ENCODE measurements around the gene NDE1. TPM values are rescaled to one million over a fixed set of nuclear protein-coding genes. Genes with fewer than 3 reads are reported as not detected.

NDE1 gene
- total and polyA plus RNA-seq, 9 of the 15 experiments (the other 6 are each of a cell fraction or from before 2014, with no cell fraction given), result 3.1 to 59.9 (median 30.0) TPM

DNA sequence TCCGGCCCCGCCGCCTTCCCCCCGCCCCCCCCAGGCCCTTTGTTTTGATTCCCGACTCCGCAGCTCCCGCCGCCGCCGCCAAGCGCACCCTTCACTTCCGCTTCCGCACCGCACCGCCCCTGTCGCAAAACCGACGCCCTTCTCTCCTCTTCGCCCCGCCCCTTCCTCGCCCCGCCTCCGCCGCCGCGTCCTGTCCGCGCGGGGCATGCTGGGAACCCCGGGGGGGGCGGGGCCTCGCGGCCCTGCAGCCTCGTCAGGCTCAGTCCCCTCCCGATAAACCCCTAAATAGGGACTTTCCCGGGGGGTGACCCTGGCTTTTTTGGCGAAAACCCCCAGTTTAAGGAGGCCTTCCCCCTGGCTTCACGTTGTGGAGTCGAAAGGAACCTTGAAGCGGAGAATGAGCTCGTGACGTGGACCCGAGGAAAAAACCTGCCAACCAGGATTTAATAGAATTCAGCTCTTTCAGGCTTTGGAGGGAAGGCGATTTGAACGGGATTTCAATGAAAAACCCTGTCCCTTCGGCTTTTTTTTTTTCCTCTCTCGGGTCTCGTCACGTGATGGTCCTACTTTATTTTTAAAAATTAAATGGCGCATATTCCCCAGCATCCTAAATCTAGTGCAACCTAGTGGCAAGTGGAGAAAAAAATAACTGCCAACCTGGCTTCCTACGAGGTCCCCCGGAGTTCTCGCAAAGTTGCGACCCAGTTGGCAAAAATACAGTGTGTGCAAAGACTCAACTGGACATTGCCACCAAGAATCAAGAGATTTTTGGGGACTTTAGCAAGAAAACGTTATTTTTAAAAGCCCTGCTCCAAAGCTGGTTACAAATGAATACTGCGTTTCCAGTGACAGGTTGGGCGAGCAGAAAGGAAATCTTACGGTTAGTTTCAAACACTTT, 6.7 kb upstream of the NDE1 start, which contains the start of gene MARF1 (continued):
- TF ChIP-seq RCOR1 (IDR thresholded peaks at IDR 0.05; ENCODE audit: borderline replicate concordance in 1 of 2, low read depth in 2 of 2, low read length in 2 of 2), result no peak
- no peak for TF ChIP-seq EHMT2 (IDR thresholded peaks at IDR 0.05)
- TF ChIP-seq FOXJ3 (CRISPR knock-in tag; IDR thresholded peaks at IDR 0.05), result no peak
- TF ChIP-seq NR2C1 (IDR thresholded peaks at IDR 0.05), result no peak
- TF ChIP-seq NR2C1 (tag; IDR thresholded peaks at IDR 0.05), result no peak
- TF ChIP-seq MED1 (CRISPR knock-in tag; IDR thresholded peaks at IDR 0.05; ENCODE audit: borderline replicate concordance), result no peak
- TF ChIP-seq ZNF347 (CRISPR knock-in tag; IDR thresholded peaks at IDR 0.05; ENCODE audit: low read depth), result no peak
- peak; percentile 97 for TF ChIP-seq POLR2A (conservative IDR thresholded peaks at IDR 0.05)
- TF ChIP-seq RFX5 (IDR thresholded peaks at IDR 0.05; ENCODE audit: low read depth, low read length), result no peak
- no peak for TF ChIP-seq CREBBP (IDR thresholded peaks at IDR 0.05; ENCODE audit: low read depth, low read length)
- TF ChIP-seq ZNF830 (CRISPR knock-in tag; IDR thresholded peaks at IDR 0.05), result 0 out of 2 replicates have a peak, but pooled peaks have one; percentile 81
- no peak for TF ChIP-seq NCOA4 (IDR thresholded peaks at IDR 0.05; ENCODE audit: partially characterized antibody)
- TF ChIP-seq, protein P1, sequence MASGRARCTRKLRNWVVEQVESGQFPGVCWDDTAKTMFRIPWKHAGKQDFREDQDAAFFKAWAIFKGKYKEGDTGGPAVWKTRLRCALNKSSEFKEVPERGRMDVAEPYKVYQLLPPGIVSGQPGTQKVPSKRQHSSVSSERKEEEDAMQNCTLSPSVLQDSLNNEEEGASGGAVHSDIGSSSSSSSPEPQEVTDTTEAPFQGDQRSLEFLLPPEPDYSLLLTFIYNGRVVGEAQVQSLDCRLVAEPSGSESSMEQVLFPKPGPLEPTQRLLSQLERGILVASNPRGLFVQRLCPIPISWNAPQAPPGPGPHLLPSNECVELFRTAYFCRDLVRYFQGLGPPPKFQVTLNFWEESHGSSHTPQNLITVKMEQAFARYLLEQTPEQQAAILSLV (tag; IDR thresholded peaks at IDR 0.05), result no peak
- TF ChIP-seq FIP1L1 (IDR thresholded peaks at IDR 0.05; ENCODE audit: low read depth, low read length, poor library complexity, severe bottlenecking), result peak; percentile 27
- TF ChIP-seq, protein P2, sequence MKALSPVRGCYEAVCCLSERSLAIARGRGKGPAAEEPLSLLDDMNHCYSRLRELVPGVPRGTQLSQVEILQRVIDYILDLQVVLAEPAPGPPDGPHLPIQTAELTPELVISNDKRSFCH (CRISPR knock-in tag; IDR thresholded peaks at IDR 0.05), result no peak
- TF ChIP-seq, protein P2 (tag; IDR thresholded peaks at IDR 0.05), result no peak
- TF ChIP-seq, protein P3, sequence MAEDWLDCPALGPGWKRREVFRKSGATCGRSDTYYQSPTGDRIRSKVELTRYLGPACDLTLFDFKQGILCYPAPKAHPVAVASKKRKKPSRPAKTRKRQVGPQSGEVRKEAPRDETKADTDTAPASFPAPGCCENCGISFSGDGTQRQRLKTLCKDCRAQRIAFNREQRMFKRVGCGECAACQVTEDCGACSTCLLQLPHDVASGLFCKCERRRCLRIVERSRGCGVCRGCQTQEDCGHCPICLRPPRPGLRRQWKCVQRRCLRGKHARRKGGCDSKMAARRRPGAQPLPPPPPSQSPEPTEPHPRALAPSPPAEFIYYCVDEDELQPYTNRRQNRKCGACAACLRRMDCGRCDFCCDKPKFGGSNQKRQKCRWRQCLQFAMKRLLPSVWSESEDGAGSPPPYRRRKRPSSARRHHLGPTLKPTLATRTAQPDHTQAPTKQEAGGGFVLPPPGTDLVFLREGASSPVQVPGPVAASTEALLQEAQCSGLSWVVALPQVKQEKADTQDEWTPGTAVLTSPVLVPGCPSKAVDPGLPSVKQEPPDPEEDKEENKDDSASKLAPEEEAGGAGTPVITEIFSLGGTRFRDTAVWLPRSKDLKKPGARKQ (CRISPR knock-in tag; IDR thresholded peaks at IDR 0.05), result no peak
- TF ChIP-seq ZNF121 (CRISPR knock-in tag; conservative IDR thresholded peaks at IDR 0.05), result no peak
- no peak for TF ChIP-seq FOXP1 (CRISPR knock-in tag; IDR thresholded peaks at IDR 0.05)
- no peak for TF ChIP-seq MEF2D (tag; conservative IDR thresholded peaks at IDR 0.05; ENCODE audit: low read depth)
- TF ChIP-seq, protein P4, sequence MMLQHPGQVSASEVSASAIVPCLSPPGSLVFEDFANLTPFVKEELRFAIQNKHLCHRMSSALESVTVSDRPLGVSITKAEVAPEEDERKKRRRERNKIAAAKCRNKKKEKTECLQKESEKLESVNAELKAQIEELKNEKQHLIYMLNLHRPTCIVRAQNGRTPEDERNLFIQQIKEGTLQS (IDR thresholded peaks at IDR 0.05), result peak; percentile 31; the same call in 1 of the 2 replicates
- TF ChIP-seq, protein P4 (CRISPR knock-in tag; conservative IDR thresholded peaks at IDR 0.05), result no peak
- no peak for TF ChIP-seq PHB2 (IDR thresholded peaks at IDR 0.05; ENCODE audit: low read depth)
